ENCODE data around the gene NCBP3. TPM values are rescaled to one million over a fixed set of nuclear protein-coding genes. Genes with fewer than 3 reads are reported as not detected.
A peak's percentile ranks its signal among the peaks of the same experiment; 100 is the strongest.

NCBP3 gene
- total and polyA plus RNA-seq, 12 donors = 11.0 to 36.6 (median 23.0) TPM

GRCh38 chr17:3768769-3769168 lies 77.3 kb downstream of the NCBP3 start:
- Histone ChIP-seq H3K4me1 (replicated peaks in 1 of 2) (no peaks in the 10 kb centered on the region), H3K9me3 (replicated peaks in 1 of 3) (no peaks in the 10 kb centered on the region), H3K27ac (no peak overlapping the region), H3K27me3 (no peaks in the 10 kb centered on the region), H3K4me3 (no peak overlapping the region), H3K36me3 (replicated peaks in 1 of 2) (no peaks in the 10 kb centered on the region)
- intact Hi-C loops (cut with DNase I) = no loop called here
- no peak for DNase-seq
- TF ChIP-seq POLR2A (IDR thresholded peaks at IDR 0.05) (no peak), CTCF (IDR thresholded peaks at IDR 0.05) (no peak)
- WGBS, 4 donors = 81 to 89% (median 84%) methylated on average over 7 to 8 of the region's 8 CpGs

- TF ChIP-seq POLR2A (IDR thresholded peaks at IDR 0.05) (no peak), CTCF (IDR thresholded peaks at IDR 0.05) (no peak)
- intact Hi-C loops (cut with DNase I) = no loop called here
Observed at GRCh38 chr17:3768341-3768740, 77.7 kb downstream of the NCBP3 start.

GRCh38 chr17:3766779-3767178 lies 79.3 kb downstream of the NCBP3 start:
- Histone ChIP-seq H3K27me3 (no peaks in the 10 kb centered on the region), H3K4me3 (no peak overlapping the region), H3K9me3 (replicated peaks in 1 of 3) (no peaks in the 10 kb centered on the region), H3K36me3 (replicated peaks in 1 of 2) (no peaks in the 10 kb centered on the region), H3K4me1 (replicated peaks in 1 of 2) (no peaks in the 10 kb centered on the region), H3K27ac (no peak overlapping the region)
- intact Hi-C loops (cut with DNase I) = no loop called here
- WGBS, 4 donors = 88 to 91% (median 89%) methylated on average over 8 of the region's 8 CpGs
- TF ChIP-seq POLR2A (IDR thresholded peaks at IDR 0.05) = no peak
- no peak for TF ChIP-seq CTCF (IDR thresholded peaks at IDR 0.05)
- peak in 1 of 7 donors; percentile 5 for DNase-seq

More at GRCh38 chr17:3768341-3768740, 77.7 kb downstream of the NCBP3 start:
- WGBS, 4 donors = 88 to 93% (median 92%) methylated on average over 9 of the region's 9 CpGs
- Histone ChIP-seq H3K9me3 (replicated peaks in 1 of 3) (no peaks in the 10 kb centered on the region), H3K4me1 (replicated peaks in 1 of 2) (no peaks in the 10 kb centered on the region), H3K4me3 (no peak overlapping the region), H3K27me3 (no peaks in the 10 kb centered on the region), H3K27ac (no peak overlapping the region), H3K36me3 (replicated peaks in 1 of 2) (no peaks in the 10 kb centered on the region)
- DNase-seq = peak in 1 of 7 donors; percentile 0

GRCh38 chr17:3765981-3766380 lies 80.1 kb downstream of the NCBP3 start:
- no peaks in the 10 kb centered on the region for H3K4me1 ChIP-seq (replicated peaks in 1 of 2)
- DNase-seq = no peak
- no peaks in the 10 kb centered on the region for H3K27me3 ChIP-seq
- WGBS, 4 donors = 78 to 92% (median 90%) methylated on average over 9 of the region's 9 CpGs
- TF ChIP-seq POLR2A (IDR thresholded peaks at IDR 0.05) = no peak
- no peak for TF ChIP-seq CTCF (IDR thresholded peaks at IDR 0.05)
- intact Hi-C loops (cut with DNase I) = no loop called here
- no peaks in the 10 kb centered on the region for H3K9me3 ChIP-seq (replicated peaks in 1 of 3)
- no peak overlapping the region for H3K4me3 ChIP-seq
- H3K27ac ChIP-seq = no peak overlapping the region
- no peaks in the 10 kb centered on the region for H3K36me3 ChIP-seq (replicated peaks in 1 of 2)
